WI38 (cell line): ENCODE data around the gene UBTF.

Source experiments
- H3K4me3 ChIP-seq: 2 replicates; pipeline ENCODE4 v1.5.1; 2011; ENCODE audit warnings: low read depth, mild to moderate bottlenecking, control low read depth, low read length
- TF ChIP-seq, protein P1 (sequence below): IDR thresholded peaks from 2 replicates; pipeline ENCODE4 v1.5.1; 2012; ENCODE audit warnings: low read depth, mild to moderate bottlenecking, control low read depth, low read length

The UBTF gene

DNA sequence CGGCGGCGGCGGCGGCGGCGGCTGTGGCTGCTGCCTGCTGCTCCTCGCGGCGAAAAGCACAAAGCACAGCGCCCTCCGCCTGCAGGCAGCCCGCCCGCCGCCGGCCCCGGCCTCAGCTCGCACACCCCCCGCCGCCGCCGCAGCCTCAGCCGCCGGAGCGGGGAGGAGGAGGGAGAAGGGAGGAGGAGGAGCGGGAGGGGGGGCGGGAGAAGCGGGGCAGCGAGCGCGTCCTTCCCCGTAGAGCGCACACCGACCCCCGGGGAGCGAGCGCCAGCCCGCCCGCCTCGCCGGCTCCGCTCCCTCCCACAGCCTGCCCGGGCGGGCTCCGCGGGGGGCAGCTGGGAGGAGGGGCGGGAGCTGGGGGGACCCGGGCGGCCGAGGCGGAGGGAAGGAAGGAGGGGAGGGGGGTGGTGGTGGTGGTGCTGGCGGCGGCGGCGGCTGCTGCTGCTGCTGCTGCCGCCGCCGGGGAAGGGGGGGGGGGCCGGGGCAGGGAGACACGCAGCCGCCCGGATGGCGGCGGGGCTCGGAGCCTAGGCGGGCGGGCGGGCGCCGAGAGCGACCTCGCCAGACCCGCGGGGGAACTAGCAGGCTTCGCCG, at the start of gene UBTF:
Gene UBTF (minus strand): TSS at position 60 of the 597 bp plus-strand sequence. CDS start 1,446 bp downstream, outside the sequence.
- peak within 1 kb of the TSS; percentile 82 for H3K4me3 ChIP-seq
- TF ChIP-seq, protein P1, sequence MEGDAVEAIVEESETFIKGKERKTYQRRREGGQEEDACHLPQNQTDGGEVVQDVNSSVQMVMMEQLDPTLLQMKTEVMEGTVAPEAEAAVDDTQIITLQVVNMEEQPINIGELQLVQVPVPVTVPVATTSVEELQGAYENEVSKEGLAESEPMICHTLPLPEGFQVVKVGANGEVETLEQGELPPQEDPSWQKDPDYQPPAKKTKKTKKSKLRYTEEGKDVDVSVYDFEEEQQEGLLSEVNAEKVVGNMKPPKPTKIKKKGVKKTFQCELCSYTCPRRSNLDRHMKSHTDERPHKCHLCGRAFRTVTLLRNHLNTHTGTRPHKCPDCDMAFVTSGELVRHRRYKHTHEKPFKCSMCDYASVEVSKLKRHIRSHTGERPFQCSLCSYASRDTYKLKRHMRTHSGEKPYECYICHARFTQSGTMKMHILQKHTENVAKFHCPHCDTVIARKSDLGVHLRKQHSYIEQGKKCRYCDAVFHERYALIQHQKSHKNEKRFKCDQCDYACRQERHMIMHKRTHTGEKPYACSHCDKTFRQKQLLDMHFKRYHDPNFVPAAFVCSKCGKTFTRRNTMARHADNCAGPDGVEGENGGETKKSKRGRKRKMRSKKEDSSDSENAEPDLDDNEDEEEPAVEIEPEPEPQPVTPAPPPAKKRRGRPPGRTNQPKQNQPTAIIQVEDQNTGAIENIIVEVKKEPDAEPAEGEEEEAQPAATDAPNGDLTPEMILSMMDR, result no peak

- H3K4me3 ChIP-seq, result no peak overlapping the region
- TF ChIP-seq, protein P1, result no peak
Measured at GRCh38 chr17:44268709-44269534, 49.4 kb upstream of the UBTF start.

DNA sequence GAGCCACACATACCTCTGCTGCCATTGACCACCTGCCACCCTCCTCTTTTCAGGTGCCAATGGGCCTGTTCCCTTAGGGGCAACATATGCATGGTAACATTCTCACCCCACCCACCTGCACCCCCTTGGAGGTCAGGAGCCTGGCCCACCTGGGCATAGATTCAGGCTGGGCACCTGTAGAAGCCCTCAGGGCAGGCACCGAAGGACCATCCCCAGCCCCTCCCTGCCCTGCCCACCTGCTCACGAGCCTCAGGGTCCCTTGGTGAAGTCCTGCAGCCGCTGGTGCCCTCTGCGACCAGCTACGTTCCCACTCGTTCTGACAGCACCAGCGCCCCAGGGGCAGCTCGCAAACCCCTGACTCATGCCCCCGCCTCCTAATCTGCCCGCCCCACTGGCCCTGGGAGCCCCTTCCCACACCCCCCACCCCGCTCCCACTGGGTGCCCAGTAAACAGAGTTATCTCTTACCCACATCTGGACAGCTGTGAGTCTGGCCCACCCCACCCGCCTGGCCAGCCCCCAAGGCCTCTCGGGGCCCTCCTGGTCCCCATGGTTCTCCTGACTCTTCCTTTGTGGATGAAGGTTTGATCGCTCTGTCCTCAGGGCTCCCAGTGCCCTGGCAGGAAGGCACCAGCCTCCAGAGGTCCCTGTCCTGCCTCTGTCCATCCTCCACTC, 48.5 kb upstream of the UBTF start, which contains the start of gene SLC4A1:
Gene SLC4A1 (minus strand): TSS at position 318 of the 673 bp plus-strand sequence. CDS start 5,269 bp downstream, outside the sequence.
- TF ChIP-seq, protein P1, result no peak
- H3K4me3 ChIP-seq, result no peak within 1 kb of the TSS

- no peak overlapping the region for H3K4me3 ChIP-seq
- TF ChIP-seq, protein P1, result no peak
Measured at GRCh38 chr17:44267165-44267455, 47.6 kb upstream of the UBTF start.

DNA sequence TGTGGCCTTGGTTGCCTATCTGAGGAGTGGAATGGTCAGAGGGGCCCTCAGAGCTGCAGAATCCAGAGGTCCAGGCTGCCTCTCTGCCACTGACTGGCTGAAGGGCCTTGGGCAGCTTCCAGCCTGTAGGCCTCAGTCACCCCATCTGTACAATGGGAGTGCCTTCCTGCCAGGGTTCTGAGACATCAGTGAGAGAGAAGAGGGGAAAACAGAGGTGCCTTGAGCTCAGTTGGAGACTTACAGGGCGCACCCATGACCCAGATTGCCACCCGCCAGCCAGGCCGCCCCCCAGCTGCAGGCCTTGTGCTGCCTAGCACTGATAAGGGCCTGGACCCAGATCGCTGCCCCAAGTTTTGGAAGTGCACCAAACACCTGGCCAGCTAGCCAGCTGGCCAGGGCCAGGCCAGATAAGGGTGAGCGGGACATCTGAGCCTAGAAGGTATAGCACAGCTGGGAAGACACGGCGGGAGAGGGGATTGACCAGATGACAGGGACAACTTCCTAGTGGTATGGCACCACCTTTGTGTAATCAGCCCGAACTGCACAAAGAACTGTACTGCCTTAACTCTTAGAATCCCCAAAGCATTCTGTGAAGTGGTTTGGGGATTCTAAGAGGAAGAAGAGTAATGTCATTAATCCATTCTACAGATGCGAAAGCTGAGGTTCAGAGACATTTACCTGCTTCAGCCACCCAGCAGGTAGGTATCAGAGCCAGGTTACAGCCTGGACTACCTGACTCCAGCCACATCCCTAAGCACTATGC, 47.1 kb upstream of the UBTF start:
- no peak overlapping the region for H3K4me3 ChIP-seq
- TF ChIP-seq, protein P1, result no peak

DNA sequence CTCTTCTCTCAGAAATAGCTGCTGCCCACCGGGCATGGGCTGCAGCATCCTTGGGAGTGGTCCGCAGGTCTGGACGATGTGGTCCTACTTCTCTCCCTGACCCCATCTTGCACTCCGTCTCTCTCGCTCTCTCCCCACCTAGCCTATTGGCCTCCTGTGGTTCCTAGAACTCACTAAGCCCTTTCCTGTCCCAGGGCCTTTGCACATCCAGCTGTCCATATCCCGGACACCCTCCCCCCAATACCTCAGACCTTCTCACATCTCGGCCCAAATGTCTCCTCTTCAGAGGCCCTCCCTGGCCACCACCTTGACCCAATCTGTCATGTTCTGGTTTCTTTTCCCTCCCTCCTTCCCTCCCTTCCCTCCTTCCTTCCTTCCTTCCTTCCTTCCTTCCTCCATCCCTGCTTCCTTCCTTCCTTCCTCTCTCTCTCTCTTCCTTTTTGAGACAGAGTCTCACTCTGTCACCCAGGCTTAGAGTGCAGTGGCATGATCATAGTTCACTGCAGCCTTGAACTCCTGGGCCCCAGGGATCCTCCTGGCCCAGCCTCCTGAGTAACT, 43.9 kb upstream of the UBTF start:
- TF ChIP-seq, protein P1, result no peak
- no peak overlapping the region for H3K4me3 ChIP-seq
